Loucy (cell line): ENCODE results near the gene MCC.

Source experiments
- EZH2phosphoT487 ChIP-seq: fragments of 200-600 bp; IDR thresholded peaks from 2 replicates; pipeline ENCODE4 v1.6.1; 2018; ENCODE audit warnings: antibody characterized with exemption, mild to moderate bottlenecking, moderate library complexity, borderline replicate concordance
- TF ChIP-seq, protein P1 (sequence below): fragments of 200-600 bp; sonication (generic); conservative IDR thresholded peaks from 2 replicates; pipeline ENCODE4 v1.5.1; 2014; ENCODE audit warnings: mild to moderate bottlenecking, antibody characterized with exemption, low read length

DNA sequence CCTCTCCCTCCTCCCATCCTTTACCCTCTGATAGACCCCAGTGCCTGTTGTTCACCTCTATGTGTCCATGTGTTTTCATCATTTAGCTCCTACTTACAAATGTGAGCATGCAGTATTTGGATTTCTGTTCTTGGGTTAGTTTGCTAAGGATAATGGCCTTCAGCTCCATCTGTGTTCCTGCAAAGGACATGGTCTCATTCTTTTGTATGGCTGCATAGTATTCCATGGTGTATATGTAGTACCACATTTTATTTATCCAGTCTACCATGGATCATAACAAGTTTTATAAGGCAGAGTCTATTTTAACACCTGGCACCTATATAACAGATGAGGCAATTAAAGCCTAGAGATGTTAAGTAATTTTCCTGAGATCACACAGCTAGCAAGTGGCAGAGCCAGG lies 32.6 kb upstream of the MCC start:
- TF ChIP-seq, protein P1, sequence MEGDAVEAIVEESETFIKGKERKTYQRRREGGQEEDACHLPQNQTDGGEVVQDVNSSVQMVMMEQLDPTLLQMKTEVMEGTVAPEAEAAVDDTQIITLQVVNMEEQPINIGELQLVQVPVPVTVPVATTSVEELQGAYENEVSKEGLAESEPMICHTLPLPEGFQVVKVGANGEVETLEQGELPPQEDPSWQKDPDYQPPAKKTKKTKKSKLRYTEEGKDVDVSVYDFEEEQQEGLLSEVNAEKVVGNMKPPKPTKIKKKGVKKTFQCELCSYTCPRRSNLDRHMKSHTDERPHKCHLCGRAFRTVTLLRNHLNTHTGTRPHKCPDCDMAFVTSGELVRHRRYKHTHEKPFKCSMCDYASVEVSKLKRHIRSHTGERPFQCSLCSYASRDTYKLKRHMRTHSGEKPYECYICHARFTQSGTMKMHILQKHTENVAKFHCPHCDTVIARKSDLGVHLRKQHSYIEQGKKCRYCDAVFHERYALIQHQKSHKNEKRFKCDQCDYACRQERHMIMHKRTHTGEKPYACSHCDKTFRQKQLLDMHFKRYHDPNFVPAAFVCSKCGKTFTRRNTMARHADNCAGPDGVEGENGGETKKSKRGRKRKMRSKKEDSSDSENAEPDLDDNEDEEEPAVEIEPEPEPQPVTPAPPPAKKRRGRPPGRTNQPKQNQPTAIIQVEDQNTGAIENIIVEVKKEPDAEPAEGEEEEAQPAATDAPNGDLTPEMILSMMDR = no peak
- no peak for TF ChIP-seq EZH2phosphoT487
